Measurements from ENCODE around the gene PLPP6.

PLPP6 gene

DNA sequence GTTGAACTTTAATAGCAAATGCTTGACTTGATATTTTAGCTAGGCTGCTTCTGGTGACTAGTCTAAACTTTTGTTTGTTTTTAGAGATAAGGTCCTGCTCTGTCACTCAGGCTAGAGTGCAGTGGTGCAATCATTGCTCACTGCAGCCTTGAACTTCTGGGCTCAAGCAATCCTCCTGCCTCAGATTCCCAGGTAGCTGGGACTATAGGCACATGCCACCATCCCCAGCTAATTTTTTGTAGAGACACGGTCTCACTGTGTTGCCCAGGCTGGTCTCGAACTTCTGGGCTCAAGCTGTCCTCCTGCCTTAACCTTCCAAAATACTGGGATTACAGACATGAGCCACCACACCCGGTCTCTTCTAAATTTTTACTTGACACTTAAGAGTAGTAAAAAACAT, 38.0 kb downstream of the PLPP6 start:
- DNase-seq (ENCODE audit: low read depth): no peak

DNA sequence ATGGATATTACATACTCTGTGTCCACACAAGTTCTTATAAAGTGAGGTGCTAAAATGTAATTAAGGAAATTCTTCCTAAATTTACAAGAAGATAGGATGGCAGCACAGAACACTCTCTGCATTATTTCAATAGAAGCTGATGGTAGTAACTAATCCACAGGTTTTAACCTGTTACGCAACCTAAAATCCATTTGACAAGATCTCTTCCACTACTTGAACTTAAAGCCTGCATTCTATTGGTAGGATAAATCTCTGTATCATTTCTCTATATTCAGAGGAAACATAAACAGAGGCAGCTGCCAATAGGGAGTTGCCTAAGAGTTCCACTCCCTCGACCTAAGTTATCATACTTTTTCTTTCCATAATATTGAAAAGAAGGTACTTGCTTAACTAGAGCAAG, 38.8 kb downstream of the PLPP6 start:
- no peak for DNase-seq (ENCODE audit: low read depth)

DNA sequence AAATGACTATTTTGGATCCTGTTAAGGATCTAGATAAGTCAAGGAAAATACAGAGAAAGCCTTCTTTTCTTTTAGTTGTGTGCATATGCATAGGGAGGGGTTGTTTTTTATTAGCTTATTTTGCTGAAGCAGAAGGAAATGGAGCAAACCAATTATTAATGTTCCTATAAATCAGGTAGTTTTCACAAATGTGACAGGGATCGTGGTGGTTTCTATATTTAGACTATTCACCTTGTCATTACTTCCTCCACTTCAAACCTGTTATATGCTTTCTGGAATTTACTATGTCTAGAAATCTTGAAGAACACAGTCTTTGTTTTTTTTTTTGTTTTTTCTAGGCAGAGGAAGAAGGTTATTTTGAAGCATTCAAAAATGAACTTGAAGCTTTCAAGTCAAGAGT, 39.4 kb downstream of the PLPP6 start:
- no peak for DNase-seq (ENCODE audit: low read depth)

DNA sequence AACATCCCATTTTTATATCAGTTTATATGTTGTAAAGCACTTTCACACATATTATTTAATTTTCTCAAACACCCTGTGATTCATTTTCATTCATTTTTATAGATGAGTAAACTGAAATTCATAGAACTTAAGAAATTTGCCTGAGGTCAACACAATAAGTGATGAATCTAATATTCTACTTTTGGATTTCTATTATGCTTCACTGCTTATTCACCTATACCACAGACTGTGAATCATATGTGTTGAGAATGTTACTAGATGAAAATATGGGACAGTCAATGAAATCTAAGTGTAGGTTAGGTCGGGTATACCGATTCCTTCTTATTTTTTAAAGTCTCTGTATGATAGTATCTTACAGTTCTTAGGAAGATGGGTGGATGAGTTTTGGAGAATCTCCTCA, 42.0 kb downstream of the PLPP6 start:
- no peak for DNase-seq (ENCODE audit: low read depth)

DNA sequence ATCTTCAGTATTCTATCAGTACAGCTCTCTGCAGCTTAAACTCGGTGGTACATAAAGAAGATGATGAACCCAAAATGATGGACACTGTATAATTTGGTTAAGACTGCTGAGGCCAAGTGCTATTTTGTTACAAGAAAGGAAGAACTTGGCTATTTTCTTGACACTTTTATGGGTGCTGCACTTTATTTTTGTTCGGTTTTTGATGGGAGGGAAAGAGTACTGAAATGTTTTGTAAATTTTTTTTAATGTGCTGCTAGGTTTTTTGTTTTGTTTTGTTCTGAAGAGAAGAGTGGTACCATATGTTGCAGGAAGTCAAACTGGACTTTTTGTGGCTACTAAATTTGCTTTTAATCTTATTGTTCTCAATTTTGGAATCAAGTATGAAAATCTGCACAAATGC, 43.9 kb downstream of the PLPP6 start:
- DNase-seq (ENCODE audit: low read depth): no peak

DNA sequence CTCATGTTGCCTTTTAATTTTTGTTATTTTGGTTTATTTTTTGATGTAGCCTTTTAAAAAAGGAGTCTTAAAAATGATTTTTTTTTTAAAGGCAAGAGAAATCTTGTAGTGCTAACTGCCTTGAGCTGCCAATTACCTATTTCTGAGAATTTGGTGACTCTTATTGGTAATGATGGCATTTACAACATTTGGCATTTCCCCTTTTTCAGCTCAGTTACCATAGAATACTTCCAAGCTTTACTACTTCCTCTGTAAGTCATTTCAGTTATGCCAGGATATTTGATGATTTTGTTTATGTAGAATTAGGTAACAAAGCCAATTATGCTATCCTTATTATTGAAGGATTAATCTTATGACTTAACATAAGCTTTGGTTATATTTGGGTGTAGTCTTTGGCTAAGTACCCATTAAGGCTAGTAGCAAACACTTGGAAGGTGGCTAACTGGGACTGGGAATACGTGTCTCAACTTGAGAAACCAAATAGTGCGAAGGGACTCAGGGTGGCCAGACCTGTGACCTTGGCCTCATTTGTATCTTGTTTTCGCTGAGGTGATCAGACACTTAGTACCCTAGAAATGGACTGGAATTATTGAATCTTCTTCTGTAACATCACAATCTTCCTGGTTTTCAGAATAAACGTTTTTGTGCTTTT, 45.0 kb downstream of the PLPP6 start:
- DNase-seq (ENCODE audit: low read depth): no peak

DNA sequence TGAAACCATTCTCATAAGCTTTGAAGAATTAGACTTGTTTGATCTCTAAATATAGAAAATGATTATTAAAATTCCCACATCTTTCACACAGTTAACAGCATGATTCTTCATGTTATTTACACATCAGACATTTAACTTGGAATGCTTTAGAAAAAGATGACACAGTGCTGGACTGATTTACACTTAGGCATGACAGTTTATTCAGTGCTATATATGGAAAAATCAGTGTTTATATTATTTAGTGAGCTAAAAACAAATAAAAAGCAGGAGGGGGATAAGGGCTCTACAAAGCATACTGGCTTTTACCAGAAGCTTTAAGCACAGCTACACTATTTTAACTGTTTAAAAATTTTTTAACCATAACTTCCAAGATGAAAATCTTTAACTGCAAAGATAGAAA, 47.3 kb downstream of the PLPP6 start:
- DNase-seq (ENCODE audit: low read depth): no peak

DNA sequence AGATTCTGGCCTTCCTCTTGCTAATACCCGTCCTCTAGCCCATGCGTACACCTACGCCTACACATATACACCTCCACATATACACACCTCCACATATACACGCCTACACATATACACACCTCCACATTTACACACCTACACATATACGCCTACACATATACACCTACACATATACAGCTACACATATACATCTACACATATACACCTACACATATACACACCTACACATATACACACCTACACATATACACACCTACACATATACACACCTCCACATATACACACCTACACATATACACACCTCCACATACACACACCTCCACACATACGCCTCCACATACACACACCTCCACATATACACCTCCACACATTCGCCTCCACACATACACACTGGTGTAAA, 51.8 kb downstream of the PLPP6 start:
- DNase-seq (ENCODE audit: low read depth): no peak

DNA sequence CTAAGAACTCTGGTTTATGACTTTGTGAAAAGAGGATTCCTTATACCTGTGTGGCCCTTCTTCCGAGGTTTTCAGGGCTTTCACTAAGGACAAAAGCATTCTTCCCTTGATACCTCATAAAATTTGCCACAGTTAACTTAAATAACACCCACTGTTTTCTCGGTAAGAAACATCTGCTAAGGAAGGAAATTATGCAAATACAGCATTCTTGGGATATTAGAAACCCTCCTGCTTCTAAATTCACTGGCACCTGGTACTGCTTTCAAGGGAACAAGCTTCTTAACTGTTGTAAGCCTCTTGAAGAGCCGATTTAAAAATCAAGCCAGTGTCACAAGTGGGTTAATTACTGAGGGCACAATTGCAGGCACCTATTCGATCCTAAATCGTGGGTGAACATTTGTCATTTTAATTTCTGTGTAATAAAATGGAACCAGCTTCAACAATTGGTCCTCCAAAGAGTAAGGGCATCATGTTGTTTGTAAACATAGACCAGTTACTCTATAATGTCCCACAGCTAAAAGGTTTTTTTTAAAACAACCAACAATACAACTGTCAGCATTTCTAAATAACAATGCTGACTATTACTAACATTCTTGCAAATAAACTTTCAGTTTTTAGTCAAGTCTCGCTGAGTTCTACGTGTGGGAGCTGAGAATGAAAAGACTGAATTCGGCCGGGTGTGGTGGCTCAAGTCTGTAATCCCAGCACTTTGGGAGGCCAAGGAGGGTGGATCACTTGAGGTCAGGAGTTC, 52.3 kb downstream of the PLPP6 start:
- DNase-seq (ENCODE audit: low read depth): no peak
